Transverse colon (tissue), 4 donors: ENCODE measurements around the gene RIPK3.

Experiments
- EP300 ChIP-seq: sonication (generic); formaldehyde crosslinking; IDR thresholded peaks from one replicate; pipeline ENCODE4 v1.6.1; 2017; ENCODE audit warnings: antibody characterized with exemption, low read depth
- POLR2A ChIP-seq: fragments of 450-650 bp; IDR thresholded peaks from one replicate; pipeline ENCODE4 v1.6.1; 2016; ENCODE audit warnings: antibody characterized with exemption, mild to moderate bottlenecking, moderate library complexity
- POLR2AphosphoS5 ChIP-seq, 3 donors: sonication (generic); formaldehyde crosslinking; IDR thresholded peaks; one replicate each; pipeline ENCODE4 v1.6.1; 2016; ENCODE audit warnings: antibody characterized with exemption in 3 of 3
- TF ChIP-seq, protein P1 (sequence below), 5 experiments: fragments of 200-600 bp in 3 of 5; fragments of 450-650 bp in 2 of 5; sonication (generic) in 3 of 5; IDR thresholded peaks; 1 replicate in 2 of 5; 2 replicates in 3 of 5; pipeline ENCODE4 v1.5.1; 2016 to 2017; ENCODE audit warnings: antibody characterized with exemption in 5 of 5, inconsistent platforms in 3 of 5, mild to moderate bottlenecking in 2 of 5, moderate library complexity in 1 of 5

DNA sequence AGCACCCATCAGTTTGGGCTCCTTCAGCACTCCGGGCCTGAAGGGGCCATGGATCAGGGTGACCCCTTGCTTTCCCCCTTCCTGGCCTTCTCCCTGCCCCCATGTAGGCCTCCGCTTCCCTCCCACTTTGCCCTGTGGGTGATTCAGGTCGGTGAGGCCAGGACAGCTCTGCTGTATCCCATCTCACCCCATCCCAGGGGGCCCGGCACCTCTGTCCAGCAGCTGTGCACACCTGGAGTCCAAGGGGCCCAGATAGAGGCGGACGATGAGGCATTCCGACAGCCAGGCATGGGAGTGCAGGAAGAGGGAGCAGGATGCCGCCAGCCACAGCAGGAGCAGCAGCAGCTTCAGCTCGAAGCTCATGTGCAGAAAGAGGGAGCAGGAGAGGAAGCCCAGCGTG, 17.1 kb downstream of the RIPK3 start:
- TF ChIP-seq, protein P1, sequence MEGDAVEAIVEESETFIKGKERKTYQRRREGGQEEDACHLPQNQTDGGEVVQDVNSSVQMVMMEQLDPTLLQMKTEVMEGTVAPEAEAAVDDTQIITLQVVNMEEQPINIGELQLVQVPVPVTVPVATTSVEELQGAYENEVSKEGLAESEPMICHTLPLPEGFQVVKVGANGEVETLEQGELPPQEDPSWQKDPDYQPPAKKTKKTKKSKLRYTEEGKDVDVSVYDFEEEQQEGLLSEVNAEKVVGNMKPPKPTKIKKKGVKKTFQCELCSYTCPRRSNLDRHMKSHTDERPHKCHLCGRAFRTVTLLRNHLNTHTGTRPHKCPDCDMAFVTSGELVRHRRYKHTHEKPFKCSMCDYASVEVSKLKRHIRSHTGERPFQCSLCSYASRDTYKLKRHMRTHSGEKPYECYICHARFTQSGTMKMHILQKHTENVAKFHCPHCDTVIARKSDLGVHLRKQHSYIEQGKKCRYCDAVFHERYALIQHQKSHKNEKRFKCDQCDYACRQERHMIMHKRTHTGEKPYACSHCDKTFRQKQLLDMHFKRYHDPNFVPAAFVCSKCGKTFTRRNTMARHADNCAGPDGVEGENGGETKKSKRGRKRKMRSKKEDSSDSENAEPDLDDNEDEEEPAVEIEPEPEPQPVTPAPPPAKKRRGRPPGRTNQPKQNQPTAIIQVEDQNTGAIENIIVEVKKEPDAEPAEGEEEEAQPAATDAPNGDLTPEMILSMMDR (IDR thresholded peaks at IDR 0.05), result no peak
- TF ChIP-seq POLR2A (no peak), EP300 (no peak), POLR2AphosphoS5 (IDR thresholded peaks at IDR 0.05) (no peak)
